ENCODE measurements around the gene GPR45. TPM values are rescaled to one million over a fixed set of nuclear protein-coding genes. Genes with fewer than 3 reads are reported as not detected.
A peak's percentile ranks its signal among the peaks of the same experiment; 100 is the strongest.

GPR45 gene
- total RNA-seq, 4 donors from 2014 or later = not detected

- no peaks in the 10 kb centered on the region for H3K4me1 ChIP-seq
- intact Hi-C loops (cut with DNase I) = no loop called here
- TF ChIP-seq, protein P1, sequence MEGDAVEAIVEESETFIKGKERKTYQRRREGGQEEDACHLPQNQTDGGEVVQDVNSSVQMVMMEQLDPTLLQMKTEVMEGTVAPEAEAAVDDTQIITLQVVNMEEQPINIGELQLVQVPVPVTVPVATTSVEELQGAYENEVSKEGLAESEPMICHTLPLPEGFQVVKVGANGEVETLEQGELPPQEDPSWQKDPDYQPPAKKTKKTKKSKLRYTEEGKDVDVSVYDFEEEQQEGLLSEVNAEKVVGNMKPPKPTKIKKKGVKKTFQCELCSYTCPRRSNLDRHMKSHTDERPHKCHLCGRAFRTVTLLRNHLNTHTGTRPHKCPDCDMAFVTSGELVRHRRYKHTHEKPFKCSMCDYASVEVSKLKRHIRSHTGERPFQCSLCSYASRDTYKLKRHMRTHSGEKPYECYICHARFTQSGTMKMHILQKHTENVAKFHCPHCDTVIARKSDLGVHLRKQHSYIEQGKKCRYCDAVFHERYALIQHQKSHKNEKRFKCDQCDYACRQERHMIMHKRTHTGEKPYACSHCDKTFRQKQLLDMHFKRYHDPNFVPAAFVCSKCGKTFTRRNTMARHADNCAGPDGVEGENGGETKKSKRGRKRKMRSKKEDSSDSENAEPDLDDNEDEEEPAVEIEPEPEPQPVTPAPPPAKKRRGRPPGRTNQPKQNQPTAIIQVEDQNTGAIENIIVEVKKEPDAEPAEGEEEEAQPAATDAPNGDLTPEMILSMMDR (IDR thresholded peaks at IDR 0.05) = no peak
- TF ChIP-seq POLR2A (IDR thresholded peaks at IDR 0.05; ENCODE audit: low read depth) (no peak), EP300 (IDR thresholded peaks at IDR 0.05) (no peak), POLR2AphosphoS5 (IDR thresholded peaks at IDR 0.05) (no peak)
- no peak overlapping the region for H3K27ac ChIP-seq (replicated peaks in 1 of 4)
- DNase-seq (ENCODE audit: extremely low spot score) = no peak
- H3K9me3 ChIP-seq = no peaks in the 10 kb centered on the region
- H3K27me3 ChIP-seq = peaks cover 0 to 3% (median 0%) of the 10 kb centered on the region in 4 donors
- H3K36me3 ChIP-seq = no peaks in the 10 kb centered on the region
- WGBS = 45% methylated on average over 3 of the region's 3 CpGs
- H3K4me3 ChIP-seq = no peak overlapping the region
Observed at GRCh38 chr2:105220604-105221003, 20.9 kb upstream of the GPR45 start.

GRCh38 chr2:105224444-105224843 is 17.1 kb upstream of the GPR45 start:
- Histone ChIP-seq H3K4me3 (no peak overlapping the region), H3K27me3 (peaks cover 0 to 14% (median 0%) of the 10 kb centered on the region in 4 donors), H3K4me1 (no peaks in the 10 kb centered on the region), H3K36me3 (no peaks in the 10 kb centered on the region), H3K27ac (replicated peaks in 1 of 4) (no peak overlapping the region), H3K9me3 (no peaks in the 10 kb centered on the region)
- TF ChIP-seq EP300 (IDR thresholded peaks at IDR 0.05) (no peak), POLR2A (IDR thresholded peaks at IDR 0.05; ENCODE audit: low read depth) (no peak), POLR2AphosphoS5 (IDR thresholded peaks at IDR 0.05) (no peak)
- TF ChIP-seq, protein P1 (IDR thresholded peaks at IDR 0.05) = no peak
- DNase-seq (ENCODE audit: extremely low spot score) = no peak
- intact Hi-C loops (cut with DNase I) = no loop called here
- WGBS = 89% methylated on average over 9 of the region's 9 CpGs

DNA sequence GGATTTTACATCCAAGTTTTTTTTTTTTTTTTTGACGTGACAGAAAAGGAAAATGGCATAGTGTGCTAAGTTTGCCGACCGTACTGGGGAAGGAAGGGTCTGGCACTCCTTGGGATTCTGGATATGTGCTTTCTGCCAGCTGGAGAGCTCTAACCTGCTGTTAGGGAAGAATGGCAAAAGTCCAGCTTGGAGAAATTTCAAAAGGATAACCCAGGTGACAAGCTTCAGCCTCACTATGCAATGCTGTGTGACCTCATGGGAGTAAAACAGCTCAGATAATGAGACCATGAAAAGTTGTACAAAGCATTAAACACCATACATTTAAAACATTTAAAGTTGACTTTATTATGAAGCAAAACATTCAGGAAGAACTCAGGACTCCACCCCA is 10.3 kb upstream of the GPR45 start:
- no peak overlapping the region for H3K27ac ChIP-seq (replicated peaks in 1 of 4)
- peaks cover 0 to 9% (median 0%) of the 10 kb centered on the region in 4 donors for H3K27me3 ChIP-seq
- no peak overlapping the region for H3K4me3 ChIP-seq
- WGBS = 31% methylated on average over 3 of the region's 3 CpGs
- no peak for TF ChIP-seq POLR2A (IDR thresholded peaks at IDR 0.05; ENCODE audit: low read depth)
- no peak for TF ChIP-seq EP300 (IDR thresholded peaks at IDR 0.05)
- no peak for TF ChIP-seq POLR2AphosphoS5 (IDR thresholded peaks at IDR 0.05)
- TF ChIP-seq, protein P1 (IDR thresholded peaks at IDR 0.05) = no peak
- peaks cover 0 to 7% (median 0%) of the 10 kb centered on the region in 4 donors for H3K4me1 ChIP-seq
- no peaks in the 10 kb centered on the region for H3K36me3 ChIP-seq
- intact Hi-C loops (cut with DNase I) = no loop called here
- no peaks in the 10 kb centered on the region for H3K9me3 ChIP-seq
- DNase-seq (ENCODE audit: extremely low spot score) = no peak

DNA sequence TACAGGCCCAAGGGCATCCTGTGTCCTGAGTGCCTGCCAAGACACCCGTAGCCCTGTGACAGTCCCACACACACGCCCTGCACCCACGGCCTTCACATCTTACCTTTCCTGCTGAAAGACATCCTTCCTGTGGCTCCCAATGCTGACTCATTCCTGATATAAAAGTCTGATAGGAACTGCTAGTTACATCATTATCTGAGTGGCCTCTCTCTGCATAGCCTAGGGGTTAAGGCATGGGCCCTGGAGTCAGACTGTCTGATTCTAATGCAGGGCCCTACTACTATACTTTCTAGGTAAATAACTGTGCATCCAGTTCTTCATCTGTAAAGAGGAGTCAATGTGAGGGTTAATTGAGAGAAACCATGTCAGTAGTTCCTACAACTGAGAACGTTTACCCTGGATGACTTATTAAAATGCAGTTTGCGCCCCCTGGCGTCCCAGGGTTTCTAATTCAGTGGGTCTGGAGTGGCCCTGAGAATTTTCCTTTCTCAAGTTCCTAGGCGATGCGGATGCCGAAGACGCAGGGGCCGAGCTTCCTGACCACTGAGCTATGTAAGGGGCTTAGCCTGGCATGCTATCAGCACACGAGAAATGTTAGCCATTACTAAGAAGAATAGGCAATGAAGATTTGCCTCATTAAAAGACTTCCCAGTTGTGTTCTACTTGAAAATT is 6.0 kb upstream of the GPR45 start:
- TF ChIP-seq EP300 (IDR thresholded peaks at IDR 0.05) = no peak
- TF ChIP-seq, protein P1 (IDR thresholded peaks at IDR 0.05) = peak; percentile 47 to 63 (median 57)
- DNase-seq (ENCODE audit: extremely low spot score) = peak; percentile 94

More for the DNA sequence above, 6.0 kb upstream of the GPR45 start:
- intact Hi-C loops (cut with DNase I) = loop anchor here (2.0 kb wide), 1 partner anchor 119 kb away; no protein-coding TSS in a partner anchor
- peaks cover 0 to 13% (median 5%) of the 10 kb centered on the region in 4 donors for H3K4me1 ChIP-seq
- no peak overlapping the region for H3K4me3 ChIP-seq
- H3K27ac ChIP-seq (replicated peaks in 1 of 4) = no peak overlapping the region
- WGBS = 21% methylated on average over 10 of the region's 12 CpGs
- H3K9me3 ChIP-seq = no peaks in the 10 kb centered on the region
- H3K36me3 ChIP-seq = no peaks in the 10 kb centered on the region
- peaks cover 0 to 8% (median 0%) of the 10 kb centered on the region in 4 donors for H3K27me3 ChIP-seq
